ENCODE data around the gene CA4.
"Not testable (repeated sequence)": the region's sequence is repeated elsewhere in the genome, so short reads cannot be mapped to it uniquely, and the experiment has no call there.

The CA4 gene

GRCh38 chr17:60149691-60150582 lies at the start of gene CA4:
TSS of gene CA4 (plus strand) at chr17:60149973. CDS start at chr17:60150035, 62 bp downstream.
- DNase-seq (ENCODE audit: low spot score) = peak; percentile 75

GRCh38 chr17:60100577-60100976 lies 49.2 kb upstream of the CA4 start:
- not testable (repeated sequence) for DNase-seq (ENCODE audit: low spot score)

GRCh38 chr17:60102015-60102631 lies 47.6 kb upstream of the CA4 start:
- DNase-seq (ENCODE audit: low spot score) = not testable (repeated sequence)

GRCh38 chr17:60102632-60103096 lies 47.1 kb upstream of the CA4 start:
- DNase-seq (ENCODE audit: low spot score) = no peak

- no peak for DNase-seq (ENCODE audit: low spot score)
Observed at GRCh38 chr17:60103957-60104356, 45.8 kb upstream of the CA4 start.

GRCh38 chr17:60106340-60107059 lies 43.3 kb upstream of the CA4 start:
- DNase-seq (ENCODE audit: low spot score) = no peak

GRCh38 chr17:60107526-60108257 lies 42.1 kb upstream of the CA4 start:
- peak; percentile 15 for DNase-seq (ENCODE audit: low spot score)

- DNase-seq (ENCODE audit: low spot score) = not testable (repeated sequence)
Observed at GRCh38 chr17:60108309-60108708, 41.5 kb upstream of the CA4 start.

- no peak for DNase-seq (ENCODE audit: low spot score)
Observed at GRCh38 chr17:60108712-60109111, 41.1 kb upstream of the CA4 start.

- DNase-seq (ENCODE audit: low spot score) = no peak
Observed at GRCh38 chr17:60109161-60109560, 40.6 kb upstream of the CA4 start.

- DNase-seq (ENCODE audit: low spot score) = no peak
Observed at GRCh38 chr17:60110586-60110985, 39.2 kb upstream of the CA4 start.

- not testable (repeated sequence) for DNase-seq (ENCODE audit: low spot score)
Observed at GRCh38 chr17:60111661-60112060, 38.1 kb upstream of the CA4 start.

GRCh38 chr17:60115364-60115763 lies 34.4 kb upstream of the CA4 start:
- not testable (repeated sequence) for DNase-seq (ENCODE audit: low spot score)

GRCh38 chr17:60116196-60116595 lies 33.6 kb upstream of the CA4 start:
- not testable (repeated sequence) for DNase-seq (ENCODE audit: low spot score)

- DNase-seq (ENCODE audit: low spot score) = not testable (repeated sequence)
Observed at GRCh38 chr17:60119162-60119561, 30.6 kb upstream of the CA4 start.

GRCh38 chr17:60119807-60120748 lies 29.7 kb upstream of the CA4 start:
- DNase-seq (ENCODE audit: low spot score) = not testable (repeated sequence)

GRCh38 chr17:60127068-60128064 lies 22.4 kb upstream of the CA4 start:
- no peak for DNase-seq (ENCODE audit: low spot score)

- no peak for DNase-seq (ENCODE audit: low spot score)
Observed at GRCh38 chr17:60128171-60128859, 21.5 kb upstream of the CA4 start.

GRCh38 chr17:60129164-60129563 lies 20.6 kb upstream of the CA4 start:
- no peak for DNase-seq (ENCODE audit: low spot score)

Measured in cerebellar cortex (tissue), 1 donor.